DMS79 (cell line): ENCODE measurements around the gene TBCEL.
"Not testable (repeated sequence)": the region's sequence is repeated elsewhere in the genome, so short reads cannot be mapped to it uniquely, and the experiment has no call there.

Source experiments
- DNase-seq: peaks from one replicate; lab custom pipeline; 2025; lab: John Stamatoyannopoulos, UW

TBCEL gene

GRCh38 chr11:121105481-121106195 lies 81.7 kb downstream of the TBCEL start:
- no peak for DNase-seq

- no peak for DNase-seq
Observed at GRCh38 chr11:121106812-121107211, 82.9 kb downstream of the TBCEL start.

- no peak for DNase-seq
Observed at GRCh38 chr11:121108413-121108812, 84.5 kb downstream of the TBCEL start.

- DNase-seq: no peak
Observed at GRCh38 chr11:121109471-121109870, 85.6 kb downstream of the TBCEL start.

GRCh38 chr11:121109916-121110586 lies 86.1 kb downstream of the TBCEL start:
- peak; percentile 13 for DNase-seq

GRCh38 chr11:121110871-121111724 lies 87.2 kb downstream of the TBCEL start:
- no peak for DNase-seq

GRCh38 chr11:121112498-121113455 lies 88.9 kb downstream of the TBCEL start:
- DNase-seq: no peak

GRCh38 chr11:121113611-121114010 lies 89.7 kb downstream of the TBCEL start:
- no peak for DNase-seq

- DNase-seq: not testable (repeated sequence)
Observed at GRCh38 chr11:121115024-121115423, 91.1 kb downstream of the TBCEL start.

GRCh38 chr11:121117788-121118187 lies 93.9 kb downstream of the TBCEL start:
- no peak for DNase-seq

- no peak for DNase-seq
Observed at GRCh38 chr11:121119440-121119839, 95.5 kb downstream of the TBCEL start.

GRCh38 chr11:121122328-121122727 lies 98.4 kb downstream of the TBCEL start:
- no peak for DNase-seq

- peak; percentile 47 for DNase-seq
Observed at GRCh38 chr11:121123496-121124069, 99.7 kb downstream of the TBCEL start.

- DNase-seq: no peak
Observed at GRCh38 chr11:121127809-121128208, 103.9 kb downstream of the TBCEL start.

GRCh38 chr11:121129362-121130340 lies 105.7 kb downstream of the TBCEL start:
- no peak for DNase-seq

GRCh38 chr11:121131656-121132055 lies 107.8 kb downstream of the TBCEL start:
- no peak for DNase-seq

GRCh38 chr11:121132211-121132976 lies 108.5 kb downstream of the TBCEL start:
- DNase-seq: no peak

GRCh38 chr11:121134741-121135312 lies 110.9 kb downstream of the TBCEL start:
- DNase-seq: peak; percentile 40

GRCh38 chr11:121137005-121137404 lies 113.1 kb downstream of the TBCEL start:
- DNase-seq: no peak
